C4-2B (cell line): Measurements from ENCODE around the gene SMC1A.

Experiments
- CTCF ChIP-seq: fragments of 450-650 bp; conservative IDR thresholded peaks from 2 replicates; pipeline ENCODE4 v1.5.1; 2017; ENCODE audit warnings: mild to moderate bottlenecking
- ZFX ChIP-seq: fragments of 450-650 bp; IDR thresholded peaks from 2 replicates; pipeline ENCODE4 v1.6.1; 2017

- TF ChIP-seq CTCF (no peak), ZFX (no peak)
These were observed 24.2 kb downstream of the SMC1A start for GRCh38 chrX:53398216-53398615.
